PC-3 (cell line): ENCODE data around the gene CTCFL. TPM values are rescaled to one million over a fixed set of nuclear protein-coding genes. Genes with fewer than 3 reads are reported as not detected.

Source experiments
- ATAC-seq: fragments of 200-7000 bp; cut with Tn5 transposase; 2 replicates; pipeline ENCODE4 v1.9.1; 2020; ENCODE audit warnings: mild to moderate bottlenecking, moderate library complexity
- BruUV-seq: library from RNA; stranded (reverse); fragments of 400-500 nt; replicated peaks from 2 replicates; lab custom pipeline; 2021; lab: Mats Ljungman, UMichigan
- CTCF ChIA-PET: fragments of 300-600 bp; sonication (Branson Sonifier 250); formaldehyde crosslinking; loops from one replicate; lab custom pipeline; 2022; ENCODE audit warnings: antibody characterized with exemption; lab: Charles Lee
- POLR2A ChIA-PET: fragments of 300-600 bp; sonication (Branson Sonifier 250); formaldehyde crosslinking; loops from one replicate; lab custom pipeline; 2022; ENCODE audit warnings: antibody characterized with exemption; ENCODE audit not compliant: unreplicated experiment; lab: Charles Lee
- DNase-seq: peaks from one replicate; pipeline ENCODE4 v3.0.0-alpha.2; 2015
- H2AFZ ChIP-seq: fragments of 300-600 bp; sonication (generic); 2 replicates; pipeline ENCODE4 v1.6.0; 2016; ENCODE audit warnings: antibody characterized with exemption, low read length
- H3F3A ChIP-seq: fragments of 300-600 bp; sonication (generic); one replicate; pipeline ENCODE4 v1.6.0; 2017; ENCODE audit warnings: antibody characterized with exemption, low read length, control low read depth, mild to moderate bottlenecking; ENCODE audit not compliant: unreplicated experiment
- H3K27ac ChIP-seq: fragments of 300-600 bp; sonication (generic); 2 replicates; pipeline ENCODE4 v1.5.1; 2016; ENCODE audit warnings: mild to moderate bottlenecking, low read length
- H3K27me3 ChIP-seq: fragments of 300-600 bp; sonication (generic); 2 replicates; pipeline ENCODE4 v1.6.1; 2016; ENCODE audit warnings: low read length, mixed read lengths
- H3K36me3 ChIP-seq: fragments of 300-600 bp; sonication (generic); 2 replicates; pipeline ENCODE4 v1.6.1; 2016; ENCODE audit warnings: low read depth, mixed run types, low read length, mixed read lengths
- H3K4me1 ChIP-seq: fragments of 300-600 bp; sonication (generic); 2 replicates; pipeline ENCODE4 v1.5.1; 2016; ENCODE audit warnings: low read length; ENCODE audit not compliant: insufficient read depth
- H3K4me2 ChIP-seq: fragments of 300-600 bp; sonication (generic); 2 replicates; pipeline ENCODE4 v1.6.0; 2016; ENCODE audit warnings: low read length
- H3K4me3 ChIP-seq: fragments of 300-600 bp; sonication (generic); 2 replicates; pipeline ENCODE4 v1.5.1; 2016; ENCODE audit warnings: mild to moderate bottlenecking, low read length, mixed read lengths
- H3K79me2 ChIP-seq: fragments of 300-600 bp; sonication (generic); 2 replicates; pipeline ENCODE4 v1.6.1; 2017; ENCODE audit warnings: low read length, mixed read lengths
- H3K9ac ChIP-seq: fragments of 300-600 bp; sonication (generic); 2 replicates; pipeline ENCODE4 v1.6.0; 2016; ENCODE audit warnings: mild to moderate bottlenecking, low read length
- H3K9me2 ChIP-seq: fragments of 300-600 bp; sonication (generic); replicated peaks from 2 replicates; pipeline ENCODE4 v1.6.1; 2016; ENCODE audit warnings: mixed run types, low read length, mixed read lengths
- H3K9me3 ChIP-seq: fragments of 300-600 bp; sonication (generic); 2 replicates; pipeline ENCODE4 v1.6.1; 2016; ENCODE audit warnings: low read length, mixed read lengths
- H4K20me1 ChIP-seq: fragments of 300-600 bp; sonication (generic); 2 replicates; pipeline ENCODE4 v1.6.1; 2016; ENCODE audit warnings: low read length, mixed read lengths
- EZH2 ChIP-seq: fragments of 300-600 bp; sonication (generic); IDR thresholded peaks from one replicate; pipeline ENCODE4 v1.6.1; 2017; ENCODE audit warnings: antibody characterized with exemption, mild to moderate bottlenecking, low read length; ENCODE audit not compliant: unreplicated experiment
- EZH2phosphoT487 ChIP-seq: fragments of 300-600 bp; sonication (generic); IDR thresholded peaks from 2 replicates; pipeline ENCODE4 v1.6.1; 2018; ENCODE audit warnings: mild to moderate bottlenecking, antibody characterized with exemption, low read length, borderline replicate concordance
- intact Hi-C: fragments of 100-400 bp; cut with micrococcal nuclease; formaldehyde crosslinking; loops from 2 replicates; pipeline ENCODE4 v1.9.0; 2023
- total RNA-seq: library from RNA; depleted of rRNA; stranded (reverse); fragments of >200 nt; gene quantifications from 2 replicates; pipeline ENCODE4 v1.2.3, GENCODE V29; 2014
- TF ChIP-seq, protein P1 (sequence below): fragments of 300-600 bp; sonication (generic); conservative IDR thresholded peaks from 2 replicates; pipeline ENCODE4 v1.5.1; 2017; ENCODE audit warnings: antibody characterized with exemption, low read depth, mild to moderate bottlenecking, low read length

The CTCFL gene
- total RNA-seq, 1 experiment from 2014 or later, result not detected

DNA sequence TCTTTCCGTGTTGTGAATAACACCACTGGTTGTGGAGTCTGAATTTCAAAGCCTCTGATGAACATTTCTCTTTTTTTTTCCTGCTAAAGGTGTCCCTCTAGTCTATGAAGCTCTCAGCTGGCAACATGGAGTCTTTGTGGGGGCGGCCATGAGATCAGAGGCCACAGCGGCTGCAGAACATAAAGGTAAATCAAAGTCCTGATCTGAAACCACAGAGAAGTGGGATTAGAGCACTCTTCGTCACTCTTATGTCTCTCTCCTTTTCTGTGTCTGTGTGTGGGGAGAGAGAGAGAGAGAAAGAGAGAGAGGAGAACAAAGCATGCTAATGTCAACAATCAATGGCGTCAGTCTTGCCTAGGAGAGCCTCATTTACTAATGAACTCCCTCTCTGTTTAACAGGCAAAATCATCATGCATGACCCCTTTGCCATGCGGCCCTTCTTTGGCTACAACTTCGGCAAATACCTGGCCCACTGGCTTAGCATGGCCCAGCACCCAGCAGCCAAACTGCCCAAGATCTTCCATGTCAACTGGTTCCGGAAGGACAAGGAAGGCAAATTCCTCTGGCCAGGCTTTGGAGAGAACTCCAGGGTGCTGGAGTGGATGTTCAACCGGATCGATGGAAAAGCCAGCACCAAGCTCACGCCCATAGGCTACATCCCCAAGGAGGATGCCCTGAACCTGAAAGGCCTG, 40.2 kb upstream of the CTCFL start:
- H3K9me2 ChIP-seq, result no peaks in the 10 kb centered on the region
- DNase-seq (no peak), ATAC-seq (no peak)
- TF ChIP-seq, protein P1, sequence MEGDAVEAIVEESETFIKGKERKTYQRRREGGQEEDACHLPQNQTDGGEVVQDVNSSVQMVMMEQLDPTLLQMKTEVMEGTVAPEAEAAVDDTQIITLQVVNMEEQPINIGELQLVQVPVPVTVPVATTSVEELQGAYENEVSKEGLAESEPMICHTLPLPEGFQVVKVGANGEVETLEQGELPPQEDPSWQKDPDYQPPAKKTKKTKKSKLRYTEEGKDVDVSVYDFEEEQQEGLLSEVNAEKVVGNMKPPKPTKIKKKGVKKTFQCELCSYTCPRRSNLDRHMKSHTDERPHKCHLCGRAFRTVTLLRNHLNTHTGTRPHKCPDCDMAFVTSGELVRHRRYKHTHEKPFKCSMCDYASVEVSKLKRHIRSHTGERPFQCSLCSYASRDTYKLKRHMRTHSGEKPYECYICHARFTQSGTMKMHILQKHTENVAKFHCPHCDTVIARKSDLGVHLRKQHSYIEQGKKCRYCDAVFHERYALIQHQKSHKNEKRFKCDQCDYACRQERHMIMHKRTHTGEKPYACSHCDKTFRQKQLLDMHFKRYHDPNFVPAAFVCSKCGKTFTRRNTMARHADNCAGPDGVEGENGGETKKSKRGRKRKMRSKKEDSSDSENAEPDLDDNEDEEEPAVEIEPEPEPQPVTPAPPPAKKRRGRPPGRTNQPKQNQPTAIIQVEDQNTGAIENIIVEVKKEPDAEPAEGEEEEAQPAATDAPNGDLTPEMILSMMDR, result no peak
- TF ChIP-seq EZH2phosphoT487 (no peak), EZH2 (no peak)
- H3K9me3 ChIP-seq, result no peaks in the 10 kb centered on the region
- BruUV-seq, result no TSS peak
- H3K9ac ChIP-seq, result no peak overlapping the region
- no peaks in the 10 kb centered on the region for H4K20me1 ChIP-seq
- no peaks in the 10 kb centered on the region for H3K4me1 ChIP-seq
- ChIA-PET POLR2A (no interaction called here), CTCF (no interaction called here)
- no peaks in the 10 kb centered on the region for H3K79me2 ChIP-seq
- H3K4me2 ChIP-seq, result no peak overlapping the region
- H3K27ac ChIP-seq, result no peak overlapping the region
- H2AFZ ChIP-seq, result no peak overlapping the region
- H3K36me3 ChIP-seq, result no peaks in the 10 kb centered on the region
- intact Hi-C loops, result no loop called here
- H3F3A ChIP-seq, result no peaks in the 10 kb centered on the region
- peaks cover 99% of the 10 kb centered on the region for H3K27me3 ChIP-seq
- H3K4me3 ChIP-seq, result no peak overlapping the region

DNA sequence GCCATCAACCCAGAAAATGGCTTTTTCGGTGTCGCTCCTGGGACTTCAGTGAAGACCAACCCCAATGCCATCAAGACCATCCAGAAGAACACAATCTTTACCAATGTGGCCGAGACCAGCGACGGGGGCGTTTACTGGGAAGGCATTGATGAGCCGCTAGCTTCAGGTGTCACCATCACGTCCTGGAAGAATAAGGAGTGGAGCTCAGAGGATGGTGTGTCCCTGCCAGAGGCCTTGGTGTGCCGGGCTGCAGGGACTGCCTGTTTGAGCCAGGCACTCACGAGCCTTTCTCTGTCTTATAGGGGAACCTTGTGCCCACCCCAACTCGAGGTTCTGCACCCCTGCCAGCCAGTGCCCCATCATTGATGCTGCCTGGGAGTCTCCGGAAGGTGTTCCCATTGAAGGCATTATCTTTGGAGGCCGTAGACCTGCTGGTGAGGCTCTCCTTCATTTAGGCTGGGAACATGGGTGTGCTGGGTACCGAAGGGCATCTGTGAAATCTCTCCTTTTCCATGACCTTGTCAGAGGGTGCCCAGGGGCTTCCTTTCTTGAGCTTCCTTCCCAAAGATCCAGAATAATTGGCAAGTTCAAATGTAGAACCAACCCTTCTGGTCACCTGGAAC, 39.4 kb upstream of the CTCFL start:
- TF ChIP-seq EZH2phosphoT487 (no peak), EZH2 (no peak)
- TF ChIP-seq, protein P1, result no peak
- Histone ChIP-seq H3K27me3 (peaks cover 99% of the 10 kb centered on the region), H4K20me1 (no peaks in the 10 kb centered on the region), H3K27ac (no peak overlapping the region), H3K36me3 (no peaks in the 10 kb centered on the region), H3K4me1 (no peaks in the 10 kb centered on the region), H3F3A (no peaks in the 10 kb centered on the region), H2AFZ (no peak overlapping the region), H3K4me2 (no peak overlapping the region), H3K4me3 (no peak overlapping the region), H3K9me2 (no peaks in the 10 kb centered on the region), H3K79me2 (no peaks in the 10 kb centered on the region), H3K9me3 (no peaks in the 10 kb centered on the region), H3K9ac (no peak overlapping the region)
- ATAC-seq (no peak), DNase-seq (no peak)
- CTCF ChIA-PET, result no interaction called here
- no TSS peak for BruUV-seq
- intact Hi-C loops, result no loop called here
- POLR2A ChIA-PET, result no interaction called here

DNA sequence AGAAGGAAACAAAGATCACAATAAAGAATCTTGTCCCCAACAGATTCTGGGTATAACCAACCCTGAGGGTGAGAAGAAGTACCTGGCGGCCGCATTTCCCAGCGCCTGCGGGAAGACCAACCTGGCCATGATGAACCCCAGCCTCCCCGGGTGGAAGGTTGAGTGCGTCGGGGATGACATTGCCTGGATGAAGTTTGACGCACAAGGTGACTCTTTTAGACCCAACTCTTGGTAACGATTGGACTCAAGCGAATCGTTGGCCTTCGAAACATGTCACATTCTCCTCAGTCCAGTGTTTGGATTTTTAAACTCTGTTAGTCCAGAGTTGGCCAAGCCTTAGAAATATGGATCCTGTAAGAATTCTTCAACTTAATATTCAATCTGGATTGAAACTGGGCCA, 38.6 kb upstream of the CTCFL start:
- H3K27me3 ChIP-seq, result peaks cover 99% of the 10 kb centered on the region

More for the DNA sequence above, 38.6 kb upstream of the CTCFL start:
- ATAC-seq (no peak), DNase-seq (no peak)
- no peak overlapping the region for H3K4me2 ChIP-seq
- ChIA-PET CTCF (no interaction called here), POLR2A (no interaction called here)
- H3K79me2 ChIP-seq, result no peaks in the 10 kb centered on the region
- no TSS peak for BruUV-seq
- intact Hi-C loops, result no loop called here
- TF ChIP-seq, protein P1, result no peak
- TF ChIP-seq EZH2 (no peak), EZH2phosphoT487 (no peak)
- H3K9me3 ChIP-seq, result no peaks in the 10 kb centered on the region
- H3K27ac ChIP-seq, result no peak overlapping the region
- no peak overlapping the region for H3K4me3 ChIP-seq
- H3K9me2 ChIP-seq, result no peaks in the 10 kb centered on the region
- H3K4me1 ChIP-seq, result no peaks in the 10 kb centered on the region
- H2AFZ ChIP-seq, result no peak overlapping the region
- no peaks in the 10 kb centered on the region for H3K36me3 ChIP-seq
- no peaks in the 10 kb centered on the region for H3F3A ChIP-seq
- H3K9ac ChIP-seq, result no peak overlapping the region
- H4K20me1 ChIP-seq, result no peaks in the 10 kb centered on the region
